ENCODE data around the gene DIS3L2. TPM values are rescaled to one million over a fixed set of nuclear protein-coding genes. Genes with fewer than 3 reads are reported as not detected.

DIS3L2 gene
- total and polyA plus RNA-seq, 2 of the 8 experiments (the other 6 are each of a cell fraction or from before 2014, with no cell fraction given) = 11.5 to 21.6 TPM

DNA sequence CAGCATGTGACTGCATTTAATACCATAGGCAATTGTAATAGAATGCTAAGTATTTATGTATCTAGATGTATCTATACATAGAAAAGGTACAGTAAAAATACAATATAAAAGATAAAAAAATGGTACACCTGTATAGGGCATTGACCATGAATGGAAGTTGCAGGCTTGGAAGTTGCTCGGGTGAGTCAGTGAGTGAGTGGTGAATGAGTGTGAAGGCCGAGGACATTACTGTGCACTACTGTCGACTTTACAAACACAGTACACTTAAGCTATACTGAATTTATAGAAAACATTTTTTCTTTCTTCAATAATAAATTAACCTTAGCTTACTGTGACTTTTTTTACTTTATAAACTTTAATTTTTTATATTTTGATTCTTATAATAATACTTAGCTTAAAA lies 8.9 kb downstream of the DIS3L2 start:
- Histone ChIP-seq H2AFZ (ENCODE audit: low read length) (no peak overlapping the region), H3K23ac (ENCODE audit: insufficient read length) (no peak overlapping the region), H3K79me1 (ENCODE audit: low read depth, low read length) (peaks cover 4% of the 10 kb centered on the region; the same call in 1 of the 2 replicates), H3K4me2 (ENCODE audit: insufficient read depth in 1 of 2, low read depth in 2 of 2, low read length in 2 of 2) (no peak overlapping the region), H3K27me3 (replicated peaks in 1 of 4; ENCODE audit: control insufficient read depth in 3 of 4, extremely low read depth in 1 of 4, insufficient read depth in 3 of 4, low read length in 3 of 4) (no peaks in the 10 kb centered on the region), H2BK12ac (ENCODE audit: low read depth, low read length) (no peak overlapping the region), H3K9me3 (ENCODE audit: insufficient read depth in 2 of 2, low read depth in 1 of 2, low read length in 1 of 2) (peaks cover 6 to 7% of the 10 kb centered on the region in 2 experiments; a peak in 3 of 4 replicates), H2BK120ac (replicated peaks; ENCODE audit: low read depth, low read length) (no peak overlapping the region), H2BK15ac (ENCODE audit: low read length) (no peak overlapping the region), H3K27ac (ENCODE audit: low read depth, low read length) (no peak overlapping the region), H3K9ac (replicated peaks in 1 of 4; ENCODE audit: extremely low read depth in 1 of 4, low read depth in 3 of 4, low read length in 3 of 4) (no peak overlapping the region), H2BK5ac (ENCODE audit: low read depth, low read length) (no peak overlapping the region), H4K5ac (ENCODE audit: insufficient read length, low read depth, low read length) (no peak overlapping the region), H3K23me2 (ENCODE audit: low read depth, low read length) (no peaks in the 10 kb centered on the region), H4K91ac (replicated peaks; ENCODE audit: insufficient read length, low read length) (no peak overlapping the region), H4K8ac (ENCODE audit: extremely low read depth, insufficient read depth, low read length) (no peak overlapping the region), H3K4ac (replicated peaks; ENCODE audit: insufficient read length, low read depth, low read length) (no peak overlapping the region), H3K56ac (replicated peaks; ENCODE audit: insufficient read length, low read depth, low read length) (no peak overlapping the region), H3K4me3 (ENCODE audit: extremely low read depth in 1 of 4, insufficient read depth in 2 of 4, low read depth in 3 of 4, low read length in 4 of 4) (no peak overlapping the region), H4K20me1 (replicated peaks in 1 of 2; ENCODE audit: control insufficient read depth in 1 of 2, insufficient read depth in 2 of 2, low read length in 2 of 2) (peaks cover 0 to 4% of the 10 kb centered on the region in 2 experiments), H2BK20ac (ENCODE audit: low read length) (no peak overlapping the region), H3K4me1 (replicated peaks in 1 of 4; ENCODE audit: control insufficient read depth in 3 of 4, insufficient read depth in 4 of 4, low read length in 3 of 4) (no peaks in the 10 kb centered on the region), H3K36me3 (ENCODE audit: control insufficient read depth in 2 of 4, insufficient read depth in 4 of 4, low read length in 3 of 4) (no peaks in the 10 kb centered on the region), H3K18ac (ENCODE audit: extremely low read depth, low read length) (no peak overlapping the region), H3K79me2 (ENCODE audit: control insufficient read depth in 1 of 2, insufficient read depth in 2 of 2, low read length in 2 of 2) (peaks cover 0 to 14% of the 10 kb centered on the region in 2 experiments; a peak in 2 of 4 replicates), H3K14ac (ENCODE audit: insufficient read length) (no peak overlapping the region), H2AK5ac (ENCODE audit: low read depth, low read length) (no peak overlapping the region)
- ChIA-PET POLR2A (ENCODE audit: partially characterized antibody) (no interaction called here), CTCF (ENCODE audit: partially characterized antibody) (interaction anchor here (1.0 to 1.2 kb wide), 3 partner anchors 8 to 170 kb away, joined by 3 read pairs; no protein-coding TSS in a partner anchor)
- WGBS, 2 experiments (ENCODE audit: extremely low coverage in 1 of 2, insufficient coverage in 1 of 2, insufficient read length in 1 of 2, insufficient replicate concordance in 2 of 2, low coverage in 1 of 2, low lambda C conversion rate in 2 of 2, missing lambda C conversion rate in 1 of 2) = 86% methylated on average over 3 of the region's 3 CpGs; no CpG with 5 or more reads in 1 of the 2 experiments
- DNase-seq (ENCODE audit: low read depth in 1 of 2, low spot score in 2 of 2) = no peak
- no peak for FAIRE-seq
- TF ChIP-seq ATF3 (IDR thresholded peaks at IDR 0.05; ENCODE audit: insufficient read depth, low read depth, low read length) = no peak
- TF ChIP-seq CBX8 (IDR thresholded peaks at IDR 0.05; ENCODE audit: borderline replicate concordance, low read depth, low read length) = no peak
- TF ChIP-seq NANOG (IDR thresholded peaks at IDR 0.05; ENCODE audit: insufficient read depth, low read depth, low read length, poor library complexity, severe bottlenecking) = no peak
- no peak for TF ChIP-seq JUN (IDR thresholded peaks at IDR 0.05; ENCODE audit: low read depth, low read length)
- no peak for TF ChIP-seq GTF2F1 (IDR thresholded peaks at IDR 0.05; ENCODE audit: borderline replicate concordance, low read depth, low read length)
- TF ChIP-seq SIX5 (IDR thresholded peaks at IDR 0.05; ENCODE audit: low read depth, low read length) = no peak

Measured in H1 (cell line).